Fibroblast of mammary gland (primary cell): ENCODE results near the gene VMP1.
"Not testable (repeated sequence)": the region's sequence is repeated elsewhere in the genome, so short reads cannot be mapped to it uniquely, and the experiment has no call there.

Experiments used
- DNase-seq: peaks from one replicate; pipeline ENCODE4 v3.0.0-alpha.2; 2010; ENCODE audit warnings: low read depth
- H3K4me3 ChIP-seq: 2 replicates; pipeline ENCODE4 v1.5.1; 2011; ENCODE audit warnings: low read depth, mild to moderate bottlenecking, low read length, moderate library complexity; ENCODE audit not compliant: control insufficient read depth
- CTCF ChIP-seq: conservative IDR thresholded peaks from 2 replicates; pipeline ENCODE4 v1.5.1; 2011; ENCODE audit warnings: low read depth, low read length, inconsistent platforms; ENCODE audit not compliant: control insufficient read depth, insufficient read depth

VMP1 gene

GRCh38 chr17:59800530-59800942, 93.1 kb downstream of the VMP1 start:
- TF ChIP-seq CTCF = no peak

GRCh38 chr17:59802160-59802559, 94.7 kb downstream of the VMP1 start:
- no peak for DNase-seq
- TF ChIP-seq CTCF = no peak
- H3K4me3 ChIP-seq = no peak overlapping the region

More at GRCh38 chr17:59800530-59800942, 93.1 kb downstream of the VMP1 start:
- DNase-seq = peak; percentile 25
- H3K4me3 ChIP-seq = no peak overlapping the region

GRCh38 chr17:59804901-59805465, 97.5 kb downstream of the VMP1 start:
- no peak for TF ChIP-seq CTCF
- no peak overlapping the region for H3K4me3 ChIP-seq
- peak; percentile 66 for DNase-seq

- not testable (repeated sequence) for DNase-seq, H3K4me3 ChIP-seq
Observed at GRCh38 chr17:59806322-59806721, 98.9 kb downstream of the VMP1 start.

GRCh38 chr17:59807892-59808509, 100.5 kb downstream of the VMP1 start:
- no peak overlapping the region for H3K4me3 ChIP-seq
- no peak for DNase-seq
- TF ChIP-seq CTCF = no peak

GRCh38 chr17:59810894-59811153, 103.4 kb downstream of the VMP1 start:
- no peak for TF ChIP-seq CTCF
- no peak overlapping the region for H3K4me3 ChIP-seq
- DNase-seq = no peak

GRCh38 chr17:59811209-59811608, 103.8 kb downstream of the VMP1 start:
- TF ChIP-seq CTCF = no peak
- no peak overlapping the region for H3K4me3 ChIP-seq
- DNase-seq = no peak
